Liver (tissue), 2 donors: ENCODE measurements around the gene TMCC2.

Experiments used
- REST ChIP-seq: IDR thresholded peaks from 2 replicates; pipeline ENCODE4 v1.6.1; 2016; ENCODE audit warnings: antibody characterized with exemption, mild to moderate bottlenecking
- YY1 ChIP-seq: IDR thresholded peaks from 2 replicates; pipeline ENCODE4 v1.6.1; 2016; ENCODE audit warnings: antibody characterized with exemption, mild to moderate bottlenecking
- TF ChIP-seq, protein P1 (sequence below): IDR thresholded peaks from 2 replicates; pipeline ENCODE4 v1.6.1; 2016; ENCODE audit warnings: antibody characterized with exemption
- TF ChIP-seq, protein P2 (sequence below): fragments of 150-350 bp; IDR thresholded peaks from 2 replicates; pipeline ENCODE4 v1.5.1; 2017; ENCODE audit warnings: improper control_type of control experiment, low read depth, low read length; ENCODE audit not compliant: missing input control
- donor health status: healthy.

- no peak for TF ChIP-seq YY1
- TF ChIP-seq, protein P1, sequence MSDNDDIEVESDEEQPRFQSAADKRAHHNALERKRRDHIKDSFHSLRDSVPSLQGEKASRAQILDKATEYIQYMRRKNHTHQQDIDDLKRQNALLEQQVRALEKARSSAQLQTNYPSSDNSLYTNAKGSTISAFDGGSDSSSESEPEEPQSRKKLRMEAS: no peak
- no peak for TF ChIP-seq REST
- TF ChIP-seq, protein P2, sequence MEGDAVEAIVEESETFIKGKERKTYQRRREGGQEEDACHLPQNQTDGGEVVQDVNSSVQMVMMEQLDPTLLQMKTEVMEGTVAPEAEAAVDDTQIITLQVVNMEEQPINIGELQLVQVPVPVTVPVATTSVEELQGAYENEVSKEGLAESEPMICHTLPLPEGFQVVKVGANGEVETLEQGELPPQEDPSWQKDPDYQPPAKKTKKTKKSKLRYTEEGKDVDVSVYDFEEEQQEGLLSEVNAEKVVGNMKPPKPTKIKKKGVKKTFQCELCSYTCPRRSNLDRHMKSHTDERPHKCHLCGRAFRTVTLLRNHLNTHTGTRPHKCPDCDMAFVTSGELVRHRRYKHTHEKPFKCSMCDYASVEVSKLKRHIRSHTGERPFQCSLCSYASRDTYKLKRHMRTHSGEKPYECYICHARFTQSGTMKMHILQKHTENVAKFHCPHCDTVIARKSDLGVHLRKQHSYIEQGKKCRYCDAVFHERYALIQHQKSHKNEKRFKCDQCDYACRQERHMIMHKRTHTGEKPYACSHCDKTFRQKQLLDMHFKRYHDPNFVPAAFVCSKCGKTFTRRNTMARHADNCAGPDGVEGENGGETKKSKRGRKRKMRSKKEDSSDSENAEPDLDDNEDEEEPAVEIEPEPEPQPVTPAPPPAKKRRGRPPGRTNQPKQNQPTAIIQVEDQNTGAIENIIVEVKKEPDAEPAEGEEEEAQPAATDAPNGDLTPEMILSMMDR: no peak
Observed at GRCh38 chr1:205189131-205189530, 38.6 kb upstream of the TMCC2 start.
